ENCODE measurements around the gene TBX6.

Gene TBX6

GRCh38 chr16:30068333-30068732 is 23.4 kb downstream of the TBX6 start:
- Mint-ChIP-seq H3K9me3 (ENCODE audit: low read depth) (no peaks in the 10 kb centered on the region), H3K4me3 (peak overlapping the region; percentile 77), H3K27me3 (no peaks in the 10 kb centered on the region), H3K4me1 (ENCODE audit: low read depth) (peaks cover 40% of the 10 kb centered on the region), H3K27ac (peak overlapping the region; percentile 90), H3K36me3 (peaks cover 2% of the 10 kb centered on the region)

DNA sequence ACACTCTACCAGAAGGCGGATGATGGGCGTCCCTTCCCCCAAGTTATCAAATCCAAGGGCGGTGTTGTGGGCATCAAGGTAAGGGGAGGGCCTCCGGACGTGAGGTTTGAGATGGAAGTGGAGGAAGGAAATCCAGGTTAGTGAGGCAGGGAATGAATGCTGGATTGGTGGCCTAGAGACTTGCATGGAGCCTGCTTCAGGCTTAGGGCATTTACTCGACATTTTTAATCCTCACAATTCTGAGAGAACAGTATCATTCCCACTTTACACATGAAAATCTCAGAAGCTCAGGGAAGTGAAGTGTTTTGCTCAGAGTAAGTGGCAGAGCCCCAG is 24.2 kb downstream of the TBX6 start:
- no peaks in the 10 kb centered on the region for H3K9me3 Mint-ChIP-seq (ENCODE audit: low read depth)
- peaks cover 40% of the 10 kb centered on the region for H3K4me1 Mint-ChIP-seq (ENCODE audit: low read depth)
- H3K4me3 Mint-ChIP-seq = peak overlapping the region; percentile 100
- peak overlapping the region; percentile 97 for H3K27ac Mint-ChIP-seq
- no peaks in the 10 kb centered on the region for H3K27me3 Mint-ChIP-seq
- peaks cover 2% of the 10 kb centered on the region for H3K36me3 Mint-ChIP-seq

DNA sequence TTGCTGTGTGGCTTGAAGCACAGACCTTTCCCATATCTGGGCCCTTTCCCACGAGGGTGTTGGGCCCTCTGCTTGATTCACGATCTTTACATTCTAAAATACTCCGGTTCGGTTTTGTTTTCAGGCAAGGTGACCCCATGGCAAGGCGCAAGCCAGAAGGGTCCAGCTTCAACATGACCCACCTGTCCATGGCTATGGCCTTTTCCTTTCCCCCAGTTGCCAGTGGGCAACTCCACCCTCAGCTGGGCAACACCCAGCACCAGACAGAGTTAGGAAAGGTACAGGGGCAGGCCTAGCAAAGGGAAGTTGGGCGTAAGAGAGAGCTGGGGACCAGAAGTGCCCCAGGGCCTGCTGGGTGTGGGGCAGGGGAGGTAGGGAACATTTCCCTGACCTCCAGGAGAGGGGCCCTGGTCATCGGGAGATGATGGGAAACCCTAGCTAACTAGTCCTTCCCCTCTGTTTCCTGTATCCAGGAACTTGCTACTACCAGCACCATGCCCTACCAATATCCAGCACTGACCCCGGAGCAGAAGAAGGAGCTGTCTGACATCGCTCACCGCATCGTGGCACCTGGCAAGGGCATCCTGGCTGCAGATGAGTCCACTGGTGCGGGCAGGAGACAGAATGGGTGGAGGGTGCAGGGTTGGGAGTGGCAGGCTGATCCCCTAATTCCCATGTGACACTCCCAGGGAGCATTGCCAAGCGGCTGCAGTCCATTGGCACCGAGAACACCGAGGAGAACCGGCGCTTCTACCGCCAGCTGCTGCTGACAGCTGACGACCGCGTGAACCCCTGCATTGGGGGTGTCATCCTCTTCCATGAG is 24.8 kb downstream of the TBX6 start:
- Mint-ChIP-seq H3K27me3 (no peaks in the 10 kb centered on the region), H3K9me3 (ENCODE audit: low read depth) (no peaks in the 10 kb centered on the region), H3K36me3 (no peaks in the 10 kb centered on the region), H3K27ac (peak overlapping the region; percentile 97), H3K4me3 (peak overlapping the region; percentile 100), H3K4me1 (ENCODE audit: low read depth) (peaks cover 38% of the 10 kb centered on the region)

DNA sequence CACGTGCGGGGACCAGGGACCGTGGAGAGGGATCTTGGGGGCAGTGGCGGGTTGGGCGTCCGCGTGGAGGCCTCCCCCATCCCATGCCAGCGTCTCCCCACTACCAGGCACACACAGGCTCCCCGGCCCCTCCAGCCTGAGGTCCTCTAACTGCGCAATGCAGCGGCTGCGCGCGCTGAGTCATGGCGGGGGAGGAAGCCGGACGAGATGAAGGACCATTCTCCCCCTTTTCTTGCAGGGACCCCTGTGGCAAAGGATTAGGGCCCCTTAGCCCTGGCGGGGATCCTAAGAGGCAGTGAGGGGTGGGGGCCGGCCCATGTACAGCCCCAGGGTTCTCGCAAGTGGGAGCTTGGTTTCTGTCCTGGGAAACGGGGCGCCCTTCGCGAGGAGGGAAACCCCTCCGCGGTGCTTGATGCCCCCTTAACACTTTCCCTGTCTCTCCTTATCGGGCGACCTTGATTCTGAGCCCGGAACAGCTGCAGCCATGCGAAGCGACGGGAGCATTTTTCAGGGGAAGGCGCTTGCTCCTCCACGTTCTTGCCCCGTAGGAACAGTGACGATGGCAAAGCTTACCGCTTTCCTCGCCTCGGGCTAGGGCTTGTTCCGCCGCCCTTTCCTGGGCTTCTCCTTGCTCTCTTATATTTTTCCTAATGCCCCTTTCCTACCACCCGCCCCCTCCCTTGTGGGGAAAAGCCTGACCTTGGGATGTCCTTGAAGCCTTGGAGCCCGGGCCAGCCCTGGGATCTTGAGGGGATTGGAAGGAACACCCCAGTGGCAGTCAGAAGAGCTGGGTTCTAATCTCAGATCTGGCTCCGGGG is 25.6 kb downstream of the TBX6 start:
- H3K9me3 Mint-ChIP-seq (ENCODE audit: low read depth) = no peaks in the 10 kb centered on the region
- peak overlapping the region; percentile 97 for H3K27ac Mint-ChIP-seq
- no peaks in the 10 kb centered on the region for H3K27me3 Mint-ChIP-seq
- peaks cover 36% of the 10 kb centered on the region for H3K4me1 Mint-ChIP-seq (ENCODE audit: low read depth)
- no peaks in the 10 kb centered on the region for H3K36me3 Mint-ChIP-seq
- H3K4me3 Mint-ChIP-seq = peak overlapping the region; percentile 100

DNA sequence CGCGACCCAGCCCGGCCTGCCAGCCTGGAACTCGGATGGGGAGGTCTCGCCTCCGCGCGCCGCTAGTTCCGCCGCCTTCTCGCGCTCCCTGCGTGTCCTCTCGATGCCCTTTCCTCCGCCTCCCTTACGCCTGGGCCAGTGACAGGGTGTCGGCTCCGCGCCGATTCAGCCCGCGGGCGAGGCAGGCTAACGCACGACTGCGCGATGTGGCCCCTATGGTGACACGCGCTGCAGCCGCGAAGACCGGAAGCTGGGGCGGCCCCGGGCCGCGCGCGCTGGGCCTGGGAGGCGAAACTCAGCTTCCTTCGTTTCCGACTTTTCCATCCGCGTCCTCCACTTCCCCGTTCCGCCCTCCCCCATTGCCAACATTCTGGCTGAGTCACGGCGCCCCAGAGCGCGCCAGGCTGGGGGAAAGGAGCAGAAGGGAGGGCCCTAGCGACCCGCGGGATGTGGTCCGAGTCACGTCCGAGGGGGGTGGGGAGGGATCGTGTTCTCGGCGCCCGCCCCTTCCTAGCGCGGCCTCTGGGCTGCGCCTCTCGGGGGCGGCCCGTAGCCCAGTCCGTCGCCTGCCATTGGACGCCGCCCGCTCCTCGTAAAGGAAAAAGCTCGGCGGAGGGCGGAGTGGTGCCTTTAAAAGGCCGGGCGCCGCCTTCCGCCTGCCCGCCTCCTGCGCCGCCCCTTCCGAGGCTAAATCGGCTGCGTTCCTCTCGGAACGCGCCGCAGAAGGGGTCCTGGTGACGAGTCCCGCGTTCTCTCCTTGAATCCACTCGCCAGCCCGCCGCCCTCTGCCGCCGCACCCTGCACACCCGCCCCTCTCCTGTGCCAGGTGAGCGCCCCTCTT is 26.4 kb downstream of the TBX6 start, which contains the start of gene ALDOA:
TSS of gene ALDOA (plus strand) at position 659 of the 841 bp plus-strand sequence. CDS start 1,138 bp downstream, outside the sequence.
- Mint-ChIP-seq H3K4me3 (peak within 1 kb of the TSS; percentile 100), H3K27ac (peak within 1 kb of the TSS; percentile 97), H3K9me3 (ENCODE audit: low read depth) (no peaks in the 10 kb centered on the region), H3K27me3 (no peaks in the 10 kb centered on the region), H3K4me1 (ENCODE audit: low read depth) (peaks cover 34% of the 10 kb centered on the region), H3K36me3 (no peaks in the 10 kb centered on the region)

GRCh38 chr16:30064729-30065101 is 27.0 kb downstream of the TBX6 start:
- Mint-ChIP-seq H3K4me3 (peak overlapping the region; percentile 100), H3K27me3 (no peaks in the 10 kb centered on the region), H3K4me1 (ENCODE audit: low read depth) (peaks cover 31% of the 10 kb centered on the region), H3K27ac (peak overlapping the region; percentile 100), H3K36me3 (no peaks in the 10 kb centered on the region), H3K9me3 (ENCODE audit: low read depth) (no peaks in the 10 kb centered on the region)

DNA sequence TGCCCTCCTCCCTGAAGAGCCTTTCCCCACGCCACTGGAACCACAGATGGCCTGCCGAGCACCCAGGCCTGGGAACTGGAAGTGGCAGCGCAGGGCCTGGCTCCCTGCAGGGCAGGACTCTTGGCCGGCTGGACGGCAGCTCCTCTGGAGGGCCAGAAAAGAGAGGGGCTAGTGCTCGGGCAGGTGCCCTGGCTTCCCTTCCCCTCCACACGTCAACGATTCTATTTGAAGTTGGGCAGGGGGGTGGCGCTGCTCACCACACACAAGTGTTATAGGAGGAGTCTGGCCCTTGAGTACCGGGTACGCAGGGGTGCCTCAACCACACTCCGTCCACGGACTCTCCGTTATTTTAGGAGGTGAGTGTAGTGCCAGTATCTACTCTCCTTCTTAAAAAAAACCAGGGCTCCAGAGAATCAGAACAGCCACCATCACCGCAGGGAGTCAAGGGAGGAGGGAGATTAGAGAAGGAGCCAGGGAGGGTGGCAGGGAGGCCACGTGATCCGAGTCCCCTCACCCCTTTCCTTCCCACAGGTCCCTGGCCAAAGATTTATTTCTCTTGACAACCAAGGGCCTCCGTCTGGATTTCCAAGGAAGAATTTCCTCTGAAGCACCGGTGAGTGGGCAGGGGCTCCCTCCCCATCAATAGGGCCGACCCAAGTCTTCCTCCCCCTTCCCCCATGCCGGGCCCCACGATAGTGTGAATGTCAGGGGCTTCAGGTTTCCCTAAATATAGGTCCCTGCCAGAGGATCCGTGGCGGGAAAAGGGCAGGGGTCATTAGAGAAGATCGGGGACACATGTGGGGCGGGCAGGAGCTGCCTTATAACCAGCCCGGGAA is 27.6 kb downstream of the TBX6 start:
- Mint-ChIP-seq H3K4me3 (peak overlapping the region; percentile 100), H3K36me3 (no peaks in the 10 kb centered on the region), H3K27ac (peak overlapping the region; percentile 100), H3K4me1 (ENCODE audit: low read depth) (peaks cover 26% of the 10 kb centered on the region), H3K9me3 (ENCODE audit: low read depth) (no peaks in the 10 kb centered on the region), H3K27me3 (no peaks in the 10 kb centered on the region)

DNA sequence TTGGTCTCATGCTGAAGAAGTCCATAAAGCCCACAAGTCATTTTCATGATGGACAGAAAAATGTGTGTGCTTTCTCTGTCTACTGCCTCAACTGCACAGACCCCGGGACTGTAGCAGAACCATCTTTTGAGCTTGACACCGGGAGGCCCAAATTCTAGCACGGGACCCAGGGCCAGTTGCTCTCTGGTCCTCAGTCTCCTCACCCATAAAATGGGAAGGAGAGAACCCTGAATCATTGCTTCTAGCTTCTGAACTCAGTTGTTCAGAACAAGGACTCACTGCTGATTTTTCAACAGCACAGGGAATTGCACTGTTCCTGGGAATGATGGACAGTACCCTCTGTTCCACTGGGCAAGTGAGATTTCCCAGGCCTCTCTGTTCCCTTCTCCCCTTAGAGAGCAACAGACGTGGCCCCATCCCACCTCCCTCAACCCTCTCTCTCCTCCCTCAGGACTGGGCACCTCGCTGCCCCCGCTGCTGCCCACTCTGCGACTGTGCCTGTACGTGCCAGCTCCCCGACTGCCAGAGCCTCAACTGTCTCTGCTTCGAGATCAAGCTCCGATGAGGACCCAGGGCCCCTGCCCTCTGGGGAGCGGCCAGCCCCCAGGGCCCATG is 28.3 kb downstream of the TBX6 start:
- Mint-ChIP-seq H3K4me3 (peak overlapping the region; percentile 100), H3K4me1 (ENCODE audit: low read depth) (peaks cover 20% of the 10 kb centered on the region), H3K27me3 (no peaks in the 10 kb centered on the region), H3K36me3 (no peaks in the 10 kb centered on the region), H3K9me3 (ENCODE audit: low read depth) (no peaks in the 10 kb centered on the region), H3K27ac (peak overlapping the region; percentile 100)

DNA sequence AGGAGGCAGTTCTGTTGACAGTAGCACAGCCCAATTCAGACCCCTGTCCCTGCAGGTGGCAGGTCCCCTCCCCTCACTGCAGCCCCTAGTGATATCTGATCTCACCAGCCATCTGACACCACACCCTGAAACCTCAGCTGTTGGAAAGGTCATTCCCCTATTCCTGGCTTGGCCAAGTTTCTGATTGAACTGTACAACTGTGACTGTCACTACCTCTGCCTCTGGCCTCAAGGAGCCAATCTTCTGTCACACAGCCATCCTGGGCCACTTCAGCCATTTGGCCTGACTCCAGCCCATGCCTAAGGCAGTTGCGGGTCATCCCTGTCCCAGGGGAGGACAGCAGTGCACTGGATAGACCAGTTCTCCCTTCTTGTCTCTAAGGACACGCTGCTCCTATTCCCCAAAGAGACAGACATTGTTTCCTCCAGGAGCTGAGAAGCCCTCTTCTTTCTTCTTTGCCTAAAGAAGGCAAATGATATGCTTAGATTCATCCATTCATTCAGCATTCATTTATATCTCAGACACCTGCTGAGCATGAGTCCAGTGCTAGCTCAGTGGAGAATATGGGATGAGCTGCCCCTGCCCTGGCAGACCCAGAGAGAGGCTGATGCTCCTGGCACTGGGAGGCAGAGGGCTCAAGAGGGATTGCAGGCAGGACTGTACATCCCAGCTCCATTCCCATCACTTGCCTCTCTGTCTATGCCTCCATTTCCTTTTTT is 30.7 kb downstream of the TBX6 start:
- H3K4me3 Mint-ChIP-seq = no peak overlapping the region
- peaks cover 6% of the 10 kb centered on the region for H3K4me1 Mint-ChIP-seq (ENCODE audit: low read depth)
- H3K27me3 Mint-ChIP-seq = no peaks in the 10 kb centered on the region
- H3K36me3 Mint-ChIP-seq = no peaks in the 10 kb centered on the region
- no peak overlapping the region for H3K27ac Mint-ChIP-seq
- H3K9me3 Mint-ChIP-seq (ENCODE audit: low read depth) = no peaks in the 10 kb centered on the region

- no peaks in the 10 kb centered on the region for H3K27me3 Mint-ChIP-seq
- H3K27ac Mint-ChIP-seq = no peak overlapping the region
- H3K36me3 Mint-ChIP-seq = no peaks in the 10 kb centered on the region
- no peak overlapping the region for H3K4me3 Mint-ChIP-seq
- H3K4me1 Mint-ChIP-seq (ENCODE audit: low read depth) = peaks cover 7% of the 10 kb centered on the region
- H3K9me3 Mint-ChIP-seq (ENCODE audit: low read depth) = no peaks in the 10 kb centered on the region
Observed at GRCh38 chr16:30060346-30060745, 31.4 kb downstream of the TBX6 start.

DNA sequence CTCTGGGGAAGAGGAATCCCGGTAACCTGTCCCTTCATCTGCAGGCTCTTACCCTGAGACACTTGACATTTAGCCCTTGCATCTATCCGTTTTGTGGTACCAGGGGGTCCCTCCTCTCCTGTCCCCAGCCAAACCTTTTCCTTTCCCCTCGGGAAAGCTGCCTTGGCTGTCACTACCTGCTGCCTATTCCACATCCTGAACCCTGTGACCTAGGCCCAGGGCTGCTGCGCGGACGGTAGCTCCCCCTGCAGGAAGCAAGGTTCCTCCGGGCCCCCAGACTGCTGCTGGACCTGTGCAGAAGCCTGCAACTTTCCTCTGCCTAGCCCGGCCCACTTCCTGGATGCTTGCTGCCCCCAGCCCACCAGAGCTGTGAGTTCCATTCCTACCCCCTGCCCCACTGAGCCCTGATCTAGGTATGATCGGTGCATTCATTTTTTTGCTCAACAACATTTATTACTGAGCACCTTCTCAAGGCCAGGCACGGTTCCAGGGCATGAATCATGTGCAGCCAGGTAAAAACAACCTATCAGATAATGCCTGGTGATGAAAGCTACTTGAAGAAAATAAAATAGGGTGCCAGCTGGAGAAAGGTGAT is 36.7 kb downstream of the TBX6 start:
- Mint-ChIP-seq H3K4me1 (ENCODE audit: low read depth) (peaks cover 17% of the 10 kb centered on the region), H3K27ac (no peak overlapping the region), H3K4me3 (peak overlapping the region; percentile 68), H3K36me3 (no peaks in the 10 kb centered on the region), H3K27me3 (no peaks in the 10 kb centered on the region), H3K9me3 (ENCODE audit: low read depth) (no peaks in the 10 kb centered on the region)

DNA sequence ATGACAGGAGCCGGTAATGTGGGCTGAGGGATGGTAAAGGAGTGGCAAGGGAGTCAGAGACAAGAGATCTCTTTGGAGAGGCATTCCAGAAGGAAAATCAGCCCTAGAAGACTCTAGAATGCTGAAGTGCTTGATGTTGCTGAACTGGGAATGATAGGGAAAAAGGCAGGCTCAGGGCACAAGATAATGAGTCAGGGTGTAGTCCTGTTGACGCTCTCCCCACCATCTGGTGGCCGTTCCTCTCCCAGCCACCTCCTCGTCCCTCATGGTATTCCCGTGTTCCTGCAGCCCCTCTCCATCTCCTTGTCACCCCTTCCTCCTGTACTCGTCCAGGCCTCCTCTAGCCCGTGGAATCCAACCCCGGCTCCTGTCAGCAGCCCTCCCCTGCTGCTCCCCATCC is 37.3 kb downstream of the TBX6 start:
- Mint-ChIP-seq H3K4me1 (ENCODE audit: low read depth) (peaks cover 17% of the 10 kb centered on the region), H3K4me3 (peak overlapping the region; percentile 68), H3K9me3 (ENCODE audit: low read depth) (no peaks in the 10 kb centered on the region), H3K36me3 (no peaks in the 10 kb centered on the region), H3K27ac (no peak overlapping the region), H3K27me3 (no peaks in the 10 kb centered on the region)
